ENCODE measurements around the gene MMP25. TPM values are rescaled to one million over a fixed set of nuclear protein-coding genes. Genes with fewer than 3 reads are reported as not detected.
A peak's percentile ranks its signal among the peaks of the same experiment; 100 is the strongest.

Gene MMP25
- total and polyA plus RNA-seq, 9 of the 15 experiments (the other 6 are each of a cell fraction or from before 2014, with no cell fraction given) = 0.03 to 0.04 TPM; not detected in 7

- TF ChIP-seq NR1H2 (CRISPR knock-in tag; IDR thresholded peaks at IDR 0.05) = no peak
- TF ChIP-seq BRF1 (IDR thresholded peaks at IDR 0.05; ENCODE audit: borderline replicate concordance, extremely low read depth, insufficient read length) = no peak
- no peak for TF ChIP-seq C11orf30 (IDR thresholded peaks at IDR 0.05; ENCODE audit: low read depth)
- peak; percentile 52 for TF ChIP-seq TBP (optimal IDR thresholded peaks at IDR 0.05; ENCODE audit: low read depth, low read length)
- no peak for TF ChIP-seq CBFA2T3 (IDR thresholded peaks at IDR 0.05)
- no peak for TF ChIP-seq SRSF1 (IDR thresholded peaks at IDR 0.05; ENCODE audit: low read depth, low read length)
- no peak for TF ChIP-seq NCOA4 (IDR thresholded peaks at IDR 0.05; ENCODE audit: partially characterized antibody)
- TF ChIP-seq DDX20 (tag; IDR thresholded peaks at IDR 0.05; ENCODE audit: low read depth) = no peak
- no peak for TF ChIP-seq ZNF668 (CRISPR knock-in tag; IDR thresholded peaks at IDR 0.05)
- 0 out of 2 replicates have a peak, but pooled peaks have one; percentile 28 for TF ChIP-seq THAP7 (CRISPR knock-in tag; IDR thresholded peaks at IDR 0.05)
- TF ChIP-seq EP300 (IDR thresholded peaks at IDR 0.05; ENCODE audit: low read length) = no peak
- no peak for TF ChIP-seq ZBTB2 (IDR thresholded peaks at IDR 0.05)
- no peak; the same call in 1 of the 2 replicates for TF ChIP-seq MYC (IDR thresholded peaks at IDR 0.05; ENCODE audit: low read depth, low read length)
- TF ChIP-seq MYC (CRISPR knock-in tag; IDR thresholded peaks at IDR 0.05; ENCODE audit: borderline replicate concordance, low read depth) = no peak
- no peak for TF ChIP-seq CBX2 (IDR thresholded peaks at IDR 0.05; ENCODE audit: insufficient read depth, low read length, poor library complexity, severe bottlenecking)
- TF ChIP-seq RHOXF2B (CRISPR knock-in tag; conservative IDR thresholded peaks at IDR 0.05) = no peak
- TF ChIP-seq ZNF551 (CRISPR knock-in tag; IDR thresholded peaks at IDR 0.05) = no peak
- TF ChIP-seq TFAP4 (CRISPR knock-in tag; IDR thresholded peaks at IDR 0.05; ENCODE audit: borderline replicate concordance) = no peak
- peak; percentile 68 for TF ChIP-seq SPI1 (IDR thresholded peaks at IDR 0.05; ENCODE audit: borderline replicate concordance, low read depth, low read length)
- no peak for TF ChIP-seq SAP30 (IDR thresholded peaks at IDR 0.05; ENCODE audit: borderline replicate concordance, insufficient read depth, low read depth, low read length, poor library complexity, severe bottlenecking)
- TF ChIP-seq RB1 (IDR thresholded peaks at IDR 0.05; ENCODE audit: low read depth) = no peak
- no peak for TF ChIP-seq BCOR (IDR thresholded peaks at IDR 0.05)
- TF ChIP-seq CBFB (CRISPR knock-in tag; IDR thresholded peaks at IDR 0.05) = no peak
- no peak for TF ChIP-seq U2AF2 (optimal IDR thresholded peaks at IDR 0.05; ENCODE audit: low read depth, low read length)
- peak; percentile 42 for TF ChIP-seq POLR2B (IDR thresholded peaks at IDR 0.05; ENCODE audit: low read depth, partially characterized antibody)
- peak; percentile 34; the same call in 1 of the 2 replicates for TF ChIP-seq KDM2B (CRISPR knock-in tag; IDR thresholded peaks at IDR 0.05)
- TF ChIP-seq HDAC2 (IDR thresholded peaks at IDR 0.05) = no peak
- TF ChIP-seq ZNF174 (CRISPR knock-in tag; IDR thresholded peaks at IDR 0.05) = no peak
- TF ChIP-seq PYGO2 (tag; IDR thresholded peaks at IDR 0.05) = no peak
These were observed 53.6 kb downstream of the MMP25 start (continued) for GRCh38 chr16:3099732-3100499.

All from K562 (cell line).